Adipose tissue (tissue), 3 donors: Measurements from ENCODE around the gene RNF157. TPM values are rescaled to one million over a fixed set of nuclear protein-coding genes. Genes with fewer than 3 reads are reported as not detected.
"Not testable (repeated sequence)": the region's sequence is repeated elsewhere in the genome, so short reads cannot be mapped to it uniquely, and the experiment has no call there.

Experiments used
- H3K27ac ChIP-seq: one replicate; pipeline ENCODE4 v1.5.1; 2013; ENCODE audit warnings: low read depth, low read length
- WGBS, 3 donors: extraction: QIAGEN DNeasy Blood & Tissue Kit; methylation state at CpG; one replicate each; pipeline ENCODE4 v1.1.7; 2013; 5-methylcytosine and 5-hydroxymethylcytosine counted together
- polyA plus RNA-seq, 3 donors: library from polyadenylated mRNA; stranded (reverse); fragments of 200-250 nt; gene quantifications; one replicate each; pipeline ENCODE4 v1.2.3, GENCODE V29; 2013
- donor health status: healthy with polysubstance abuse.
- donor health status: Bipolar disorder and iron deficiency.
- donor health status: healthy.

Gene RNF157
- polyA plus RNA-seq, 3 donors = 5.4 to 25.2 (median 12.3) TPM

DNA sequence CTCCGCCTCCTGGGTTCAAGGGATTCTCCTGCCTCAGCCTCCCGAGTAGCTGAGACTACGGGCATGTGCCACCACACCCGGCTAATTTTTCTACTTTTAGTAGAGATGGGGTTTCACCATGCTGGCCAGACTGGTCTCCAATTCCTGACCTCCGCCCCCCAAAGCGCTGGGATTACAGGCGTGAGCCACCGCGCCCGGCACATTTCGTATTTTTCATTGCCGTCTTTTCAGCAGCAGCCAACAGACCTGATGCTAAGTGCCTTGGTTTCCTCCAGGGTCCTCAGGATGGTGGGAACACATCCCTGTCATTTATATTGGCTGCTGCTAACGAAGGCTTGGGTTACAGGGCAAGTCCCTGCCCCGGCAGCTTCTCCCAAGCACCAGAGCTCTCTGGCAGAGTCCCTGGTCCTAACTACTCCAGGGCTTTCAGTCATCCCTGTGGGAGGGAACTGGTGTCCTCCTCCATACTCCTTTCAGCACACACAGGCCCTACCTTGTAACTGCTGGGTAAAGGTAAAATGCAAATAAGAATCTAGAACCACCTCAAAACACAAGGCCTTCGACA lies 1.5 kb upstream of the RNF157 start:
- H3K27ac ChIP-seq = no peak overlapping the region
- 94 to 96% (median 95%) methylated on average over 15 of the region's 15 CpGs for WGBS, 3 donors

DNA sequence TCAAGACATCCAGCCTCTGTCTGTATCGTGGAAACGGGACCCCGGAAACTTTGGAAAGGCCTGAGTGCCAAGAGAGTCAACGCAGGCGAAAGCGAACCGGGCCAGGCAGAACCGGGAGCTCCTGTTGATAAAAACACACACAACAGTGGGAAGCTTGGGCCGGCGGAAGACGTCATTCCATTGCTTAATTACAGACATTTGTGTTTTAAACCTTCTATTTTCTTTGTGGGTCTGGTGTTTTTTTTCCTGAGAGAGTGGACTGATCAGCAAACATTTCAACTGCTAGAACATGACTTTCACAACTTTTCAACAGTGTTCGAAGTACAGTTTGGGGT lies 878 bp upstream of the RNF157 start:
- 8 to 15% (median 12%) methylated on average over 12 of the region's 12 CpGs for WGBS, 3 donors
- H3K27ac ChIP-seq = no peak overlapping the region

DNA sequence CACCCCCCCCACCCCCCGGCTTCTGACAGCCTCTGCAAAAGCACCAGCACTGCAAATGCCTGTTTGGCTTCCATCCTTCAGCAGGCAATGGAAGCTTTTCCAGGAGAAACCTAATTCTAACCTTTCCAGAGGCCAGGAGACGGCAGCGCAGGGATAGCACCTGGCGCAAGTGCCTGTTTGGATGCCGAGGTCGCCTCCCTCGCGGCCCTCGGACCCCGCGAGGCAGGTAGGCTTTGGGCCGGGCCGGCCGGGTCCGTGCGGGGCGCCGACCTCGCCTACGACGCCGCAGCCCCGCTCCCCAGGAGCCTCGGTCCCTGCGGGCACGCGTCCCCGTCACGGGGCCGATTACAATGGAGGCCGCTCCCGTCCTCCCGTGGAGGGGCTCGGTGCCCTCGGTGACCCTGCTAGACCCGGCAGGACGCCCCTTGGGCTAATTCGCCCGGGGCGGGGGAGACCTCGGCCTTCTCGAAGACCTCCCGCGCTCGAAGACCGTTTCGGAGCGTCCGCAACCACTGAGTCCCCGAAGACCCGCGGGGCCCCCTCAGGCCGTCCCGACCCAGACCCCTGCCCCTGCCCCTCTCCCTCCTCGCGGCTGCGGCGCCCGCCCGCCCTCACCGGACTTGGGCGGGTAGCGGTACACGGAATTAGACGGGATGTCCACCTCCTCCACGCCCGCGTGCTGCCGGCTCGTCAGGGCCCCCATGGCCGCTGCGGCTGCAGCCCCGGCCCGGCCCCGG lies 587 bp downstream of the RNF157 start:
- H3K27ac ChIP-seq = no peak overlapping the region
- WGBS, 3 donors = 7% methylated on average over 48 to 75 of the region's 75 CpGs

DNA sequence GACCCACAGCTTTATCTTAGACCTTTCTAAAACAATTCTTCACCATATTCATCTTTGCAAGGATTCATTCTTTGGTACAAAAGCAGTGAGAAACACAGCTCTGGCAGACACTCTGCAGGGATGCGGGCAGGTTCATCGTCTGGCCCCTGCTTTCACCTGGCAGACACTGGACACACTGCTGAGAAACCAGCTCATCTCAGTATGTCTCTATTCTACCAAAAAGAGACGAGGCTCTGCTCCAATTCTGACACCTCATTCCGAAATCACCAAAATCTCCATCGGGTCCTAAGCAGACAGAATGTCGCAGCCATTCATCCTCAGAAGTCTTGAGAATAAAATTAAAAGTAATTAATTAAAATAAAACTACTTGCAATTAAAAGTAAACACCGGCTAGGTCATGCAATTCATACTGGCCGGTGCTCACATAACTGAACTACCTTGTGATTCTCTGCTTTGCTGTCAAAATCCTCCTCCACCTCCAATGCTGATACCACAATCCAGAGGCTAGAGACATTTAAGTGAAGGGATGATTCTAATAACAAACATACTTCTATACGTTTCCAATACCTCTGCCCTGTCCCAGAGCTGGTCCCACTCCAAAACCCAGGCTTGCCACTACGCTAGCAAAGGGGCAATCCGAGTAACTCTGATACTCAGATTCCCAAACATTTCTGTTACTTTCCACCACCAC lies 1.3 kb downstream of the RNF157 start:
- H3K27ac ChIP-seq = no peak overlapping the region
- 63 to 75% (median 68%) methylated on average over 11 of the region's 11 CpGs for WGBS, 3 donors

DNA sequence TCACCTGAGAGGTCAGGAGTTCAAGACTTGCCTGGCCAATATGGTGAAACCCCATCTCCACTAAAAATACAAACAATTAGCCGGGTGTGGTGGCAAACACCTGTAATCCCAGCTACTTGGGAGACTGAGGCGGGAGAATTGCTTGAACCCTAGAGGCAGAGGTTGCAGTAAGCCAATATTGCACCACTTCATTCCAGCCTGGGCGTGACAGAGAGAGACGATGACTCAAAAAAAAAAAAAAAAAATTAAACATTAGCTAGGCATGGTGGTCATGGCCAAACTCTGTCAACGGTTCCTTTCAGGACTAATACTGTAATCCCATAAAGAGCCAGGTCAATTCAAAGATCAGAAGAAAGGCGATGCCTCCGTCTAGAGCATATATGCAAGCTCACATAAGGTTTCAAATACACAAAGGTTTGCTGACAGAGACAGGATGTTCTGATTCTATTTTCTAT lies 2.4 kb downstream of the RNF157 start:
- WGBS, 3 donors = 69 to 85% (median 82%) methylated on average over 7 of the region's 7 CpGs
- no peak overlapping the region for H3K27ac ChIP-seq

DNA sequence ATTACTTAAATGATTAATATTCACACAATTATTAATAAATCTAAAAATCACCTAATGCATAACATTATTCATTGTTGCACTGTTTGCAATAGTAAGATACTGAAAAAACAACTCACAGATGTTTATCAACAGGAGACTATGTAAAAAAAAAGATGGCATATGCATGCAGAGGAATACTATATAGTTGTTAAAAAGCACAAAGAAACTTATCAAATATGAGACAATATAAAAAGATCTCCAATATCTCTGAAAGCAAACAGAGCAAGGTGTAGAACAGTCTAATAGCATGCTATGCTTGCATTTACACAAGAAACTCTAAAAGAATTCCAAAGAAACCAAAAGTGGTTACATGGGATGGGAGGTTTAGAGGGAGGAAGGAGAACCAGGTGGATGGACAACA lies 3.7 kb downstream of the RNF157 start:
- H3K27ac ChIP-seq = no peak overlapping the region

DNA sequence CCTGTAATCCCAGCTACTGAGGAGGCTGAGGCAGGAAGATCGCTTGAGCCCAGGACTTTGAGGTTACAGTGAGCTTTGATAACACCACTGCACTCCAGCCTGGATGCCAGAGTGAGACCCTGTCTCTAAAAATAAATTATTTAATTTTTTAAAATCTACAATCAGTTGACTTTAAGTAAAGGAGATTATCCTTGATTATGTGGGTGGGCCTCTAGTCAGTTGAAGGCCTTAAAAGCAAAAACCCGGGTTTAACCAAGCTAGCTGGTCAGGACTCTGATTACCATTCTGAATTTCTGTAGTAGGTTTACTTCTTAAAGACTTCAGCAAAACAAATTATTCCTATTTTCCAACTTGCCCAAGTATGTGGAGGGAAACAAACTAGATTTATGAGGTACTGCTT lies 4.4 kb downstream of the RNF157 start:
- H3K27ac ChIP-seq = no peak overlapping the region
- WGBS, 3 donors = 95 to 96% (median 95%) methylated on average over 2 of the region's 2 CpGs

DNA sequence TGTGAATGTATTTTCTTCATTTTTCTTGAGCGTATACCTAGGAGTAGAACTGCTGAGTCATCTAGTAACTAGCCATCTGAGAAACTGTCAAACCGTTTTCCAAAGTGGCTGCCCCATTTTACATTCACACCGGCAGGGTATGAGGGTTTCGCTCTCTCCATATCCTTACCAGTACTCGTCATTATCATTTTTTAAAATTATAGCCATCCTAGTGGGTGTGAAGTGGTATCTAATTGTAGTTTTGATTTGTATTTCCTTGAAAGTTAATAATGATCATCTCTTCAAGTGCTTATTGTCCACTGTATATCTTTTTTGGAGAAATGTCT lies 6.0 kb downstream of the RNF157 start:
- no peak overlapping the region for H3K27ac ChIP-seq
- 74 to 81% (median 78%) methylated on average over 5 of the region's 5 CpGs for WGBS, 3 donors

DNA sequence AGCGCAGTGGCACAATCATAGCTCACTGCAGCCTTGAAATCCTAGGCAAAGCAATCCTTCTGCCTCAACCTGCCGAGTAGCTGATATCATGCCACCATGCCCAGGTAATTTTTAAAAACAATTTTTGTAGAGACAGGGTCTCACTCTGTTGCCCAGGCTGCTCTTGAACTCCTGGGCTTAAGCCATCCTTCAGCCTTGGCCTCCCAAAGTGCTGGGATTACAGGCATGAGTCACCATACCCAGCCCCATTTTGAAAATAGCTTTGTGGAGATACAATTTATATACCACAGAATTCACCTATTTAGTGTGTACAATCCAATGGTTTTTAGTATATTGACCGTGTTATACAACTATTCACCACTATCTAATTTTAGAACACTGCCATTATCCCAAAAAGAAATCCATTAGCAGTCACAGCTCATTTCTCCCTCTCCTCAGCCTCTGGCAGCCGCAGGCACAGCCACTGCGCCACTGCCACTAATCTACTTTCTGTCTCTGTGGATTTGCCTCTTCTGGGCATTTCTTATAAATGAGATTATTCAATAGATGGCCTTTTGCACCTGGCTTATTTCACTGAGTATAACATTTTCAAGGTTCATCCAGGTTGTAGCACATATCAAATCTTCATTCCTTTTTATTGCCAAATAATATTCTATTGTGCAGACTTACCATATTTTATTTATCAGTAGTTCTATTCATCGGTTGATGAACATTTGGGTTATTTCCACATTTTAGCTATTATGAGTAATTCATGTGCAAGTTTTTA lies 6.5 kb downstream of the RNF157 start:
- no peak overlapping the region for H3K27ac ChIP-seq
- 93 to 95% (median 93%) methylated on average over 6 of the region's 6 CpGs for WGBS, 3 donors

DNA sequence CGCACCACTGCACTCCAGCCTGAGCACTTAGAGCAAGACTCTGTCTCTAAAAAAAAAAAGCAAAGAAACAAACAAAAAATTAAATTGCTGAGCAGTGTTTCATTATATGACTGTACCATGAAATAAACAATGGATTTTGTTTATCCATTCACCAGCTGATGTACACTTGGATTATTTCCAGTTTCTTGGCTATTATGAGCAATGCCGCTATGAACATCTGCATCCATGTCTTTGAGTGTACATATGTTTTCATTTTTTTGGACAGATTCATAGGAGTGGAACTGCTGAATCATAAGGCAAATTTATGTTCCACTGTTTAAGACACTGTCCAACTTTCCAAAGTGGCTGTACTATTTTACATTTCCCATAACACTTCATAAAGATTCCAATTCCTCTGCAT lies 8.0 kb downstream of the RNF157 start:
- H3K27ac ChIP-seq = no peak overlapping the region
- 62 to 95% (median 74%) methylated on average over 2 of the region's 2 CpGs for WGBS, 3 donors

DNA sequence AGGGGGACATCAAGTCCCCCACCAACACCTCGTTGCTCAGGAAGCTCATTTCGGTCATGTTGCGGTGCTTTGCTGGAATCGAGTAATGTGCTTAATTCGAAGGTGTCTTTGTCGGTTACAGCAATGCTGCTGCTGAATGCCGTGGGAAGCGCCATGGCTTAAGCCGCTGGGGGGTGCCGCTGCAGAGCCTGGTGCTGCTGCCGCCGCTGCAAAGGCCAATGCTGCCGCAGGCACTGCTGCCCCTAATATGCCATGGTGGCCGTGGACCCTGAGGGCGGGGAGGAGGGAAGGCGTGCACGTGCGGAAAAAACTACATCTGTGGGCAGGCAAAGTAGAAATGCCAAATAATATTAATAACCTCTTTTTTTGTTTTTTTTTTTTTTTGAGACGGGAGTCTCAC lies 13.5 kb downstream of the RNF157 start:
- H3K27ac ChIP-seq = not testable (repeated sequence)
- WGBS, 3 donors = 88 to 94% (median 92%) methylated on average over 17 to 19 of the region's 19 CpGs

DNA sequence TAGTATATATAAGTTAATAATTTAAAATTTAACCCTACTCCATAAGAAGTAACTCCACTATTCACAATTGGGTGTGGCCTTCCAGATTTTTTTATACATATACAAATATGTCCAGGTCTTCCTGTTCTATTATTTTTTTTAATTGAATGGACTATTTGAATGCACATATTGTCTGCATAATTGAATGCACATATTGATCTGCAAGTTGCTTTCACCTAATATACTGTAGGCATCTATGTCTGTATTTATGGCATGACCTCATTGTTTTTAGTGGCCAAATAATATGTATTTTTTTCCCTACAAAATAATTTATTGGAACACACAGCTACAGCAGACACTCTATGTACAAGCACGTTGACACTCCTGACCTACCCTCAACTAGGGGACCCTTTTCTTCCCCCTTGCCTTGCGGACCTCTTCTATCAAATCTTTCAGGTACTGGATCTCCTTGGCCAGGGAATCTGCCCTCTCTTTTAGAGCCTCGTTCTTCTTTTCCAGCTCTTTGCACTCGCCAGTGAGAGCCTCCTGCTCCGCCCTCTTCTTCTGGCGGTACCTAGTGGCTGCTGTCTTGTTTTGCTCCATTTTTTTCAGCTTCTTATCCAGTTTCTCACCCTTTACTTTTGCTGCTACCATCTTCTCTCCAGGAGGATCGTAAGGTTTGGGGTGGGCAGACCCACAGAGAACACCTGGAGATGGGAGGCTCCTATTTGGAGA lies 14.8 kb downstream of the RNF157 start:
- not testable (repeated sequence) for H3K27ac ChIP-seq
- 76 to 88% (median 83%) methylated on average over 6 to 7 of the region's 7 CpGs for WGBS, 3 donors

DNA sequence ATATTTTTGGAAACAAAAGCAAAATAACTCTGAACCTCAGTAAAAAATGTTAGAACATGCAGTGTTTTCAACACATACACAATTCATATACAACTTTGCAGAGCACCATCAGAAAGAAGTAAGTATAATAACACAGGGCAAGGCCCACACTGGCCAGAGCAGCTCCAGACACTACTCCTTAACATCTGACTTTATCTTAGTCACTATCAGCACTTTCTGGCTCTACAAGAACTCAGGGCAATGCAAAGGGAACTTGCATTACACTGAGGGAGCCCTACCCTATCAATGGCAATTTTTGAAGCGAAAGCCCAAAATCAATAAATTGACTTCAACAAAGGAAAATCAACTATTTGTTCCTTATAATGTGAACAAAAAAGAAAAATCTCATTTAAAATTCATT lies 16.5 kb downstream of the RNF157 start:
- WGBS, 3 donors = 97 to 100% (median 97%) methylated on average over 1 of the region's 1 CpG
- H3K27ac ChIP-seq = no peak overlapping the region

DNA sequence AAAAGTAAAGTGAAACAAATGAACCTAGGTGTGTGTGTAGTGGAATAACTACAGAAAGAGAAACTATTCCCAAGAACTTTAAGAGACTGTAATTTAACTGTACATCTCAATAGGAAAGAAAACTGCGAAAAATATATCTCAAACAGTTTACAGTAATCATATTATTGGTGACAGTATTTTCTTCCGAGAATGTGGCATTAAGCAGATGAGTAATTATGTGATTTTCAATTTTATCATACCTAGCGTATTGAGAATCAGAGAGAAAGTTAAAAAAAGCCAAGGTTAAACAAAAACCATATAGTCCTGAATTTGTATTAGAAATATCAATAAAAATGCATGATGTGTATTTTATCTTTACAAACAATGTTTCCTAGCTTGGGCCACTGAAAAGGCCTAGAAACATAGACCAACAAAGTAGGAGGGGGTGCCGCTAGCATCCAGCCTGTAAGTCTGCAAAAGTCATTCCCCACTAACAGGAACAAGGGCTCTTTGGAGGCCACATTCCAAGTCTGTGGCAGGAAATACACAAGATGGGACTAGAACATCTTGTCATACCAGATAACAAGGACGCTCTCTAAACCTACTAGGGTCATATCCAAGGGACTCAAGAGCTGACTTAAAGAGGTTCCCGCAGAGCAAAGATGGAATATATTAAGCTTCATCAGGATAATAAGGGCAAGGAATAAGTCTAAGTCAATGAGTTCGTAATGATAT lies 20.5 kb downstream of the RNF157 start:
- H3K27ac ChIP-seq = no peak overlapping the region
- 90 to 93% (median 91%) methylated on average over 7 of the region's 7 CpGs for WGBS, 3 donors

DNA sequence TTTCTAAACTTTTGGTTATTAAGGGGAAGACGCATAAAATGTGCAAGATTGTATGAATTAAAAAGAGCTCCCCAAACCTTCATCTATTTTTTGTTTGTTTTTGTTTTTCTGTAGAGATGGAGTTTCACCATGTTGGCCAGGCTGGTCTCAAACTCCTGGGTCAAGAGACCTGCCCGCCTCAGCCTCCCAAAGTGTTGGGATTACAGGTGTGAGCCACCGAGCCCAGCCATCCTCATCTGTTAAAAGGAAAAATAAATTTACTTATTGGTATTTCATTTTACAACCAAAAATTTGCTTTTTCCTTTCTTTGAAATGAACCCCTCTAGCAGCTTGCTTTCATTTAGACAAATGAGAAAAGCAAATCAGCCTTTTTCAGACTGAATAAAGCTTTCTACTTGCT lies 23.2 kb downstream of the RNF157 start:
- WGBS, 3 donors = 94 to 100% (median 99%) methylated on average over 3 of the region's 3 CpGs
- no peak overlapping the region for H3K27ac ChIP-seq

DNA sequence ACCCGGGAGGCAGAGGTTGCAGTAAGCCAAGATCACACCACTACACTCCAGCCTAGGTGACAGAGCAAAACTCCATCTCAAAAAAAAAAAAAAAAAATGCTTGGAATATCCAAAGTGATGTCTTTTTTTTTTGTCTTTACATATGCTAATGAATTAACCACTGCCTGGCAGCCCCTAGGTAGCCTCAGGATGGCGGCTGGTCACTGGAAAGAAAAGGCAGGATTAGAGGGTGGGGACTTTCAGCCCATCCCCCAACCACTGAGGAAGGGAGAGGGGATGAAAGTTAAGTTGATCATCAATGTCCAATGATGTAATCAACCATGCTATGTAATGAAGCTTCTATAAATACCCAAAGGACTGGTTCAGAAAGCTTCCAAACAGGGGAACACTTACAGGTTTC lies 26.8 kb downstream of the RNF157 start:
- WGBS, 3 donors = 87 to 92% (median 90%) methylated on average over 2 of the region's 2 CpGs
- H3K27ac ChIP-seq = no peak overlapping the region

DNA sequence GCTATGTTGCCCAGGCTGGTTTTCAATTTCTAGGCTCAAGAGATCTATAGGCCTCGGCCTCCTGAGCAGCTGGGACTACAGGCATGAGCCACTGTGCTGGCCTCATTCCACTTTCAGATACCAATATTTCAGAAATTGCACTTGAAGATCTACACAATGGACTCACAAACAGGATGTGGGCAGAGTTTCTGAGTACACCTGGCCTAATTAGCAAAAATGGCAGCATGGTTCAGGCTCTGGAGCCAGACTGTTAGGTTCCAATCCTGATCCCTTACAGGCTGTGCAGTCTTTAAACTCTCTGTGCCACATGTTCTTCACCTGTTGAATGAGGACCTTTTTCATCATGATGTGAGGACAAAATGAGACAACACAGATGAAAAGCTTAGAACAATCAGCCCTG lies 32.2 kb downstream of the RNF157 start:
- H3K27ac ChIP-seq = no peak overlapping the region
- 87 to 90% (median 88%) methylated on average over 1 of the region's 1 CpG for WGBS, 3 donors
